Measurements from ENCODE around the gene ADAMTS15. TPM values are rescaled to one million over a fixed set of nuclear protein-coding genes. Genes with fewer than 3 reads are reported as not detected.

The ADAMTS15 gene
- total and polyA plus RNA-seq, 2 of the 4 experiments (the other 2 are of a cell fraction) = 3.0 to 5.0 TPM

- Histone ChIP-seq H4K8ac (ENCODE audit: low read depth in 2 of 2, low read length in 2 of 2) (no peak overlapping the region), H3K4me2 (ENCODE audit: low read depth, low read length) (no peak overlapping the region)
- no CpG with 5 or more reads among the region's 1 CpG for WGBS, 2 experiments (ENCODE audit: extremely low coverage in 2 of 2, insufficient read length in 1 of 2)
Measured at GRCh38 chr11:130504317-130504716, 55.9 kb downstream of the ADAMTS15 start.

More at GRCh38 chr11:130504317-130504716, 55.9 kb downstream of the ADAMTS15 start:
- H3K79me1 ChIP-seq (ENCODE audit: low read depth in 1 of 2, low read length in 2 of 2) = no peaks in the 10 kb centered on the region
- no peak overlapping the region for H3K9ac ChIP-seq (ENCODE audit: low read depth, low read length)
- H3K14ac ChIP-seq (replicated peaks; ENCODE audit: low read depth, low read length) = no peak overlapping the region
- no peaks in the 10 kb centered on the region for H4K20me1 ChIP-seq (ENCODE audit: insufficient read depth, low read length)
- H4K5ac ChIP-seq (ENCODE audit: low read depth, low read length) = no peak overlapping the region
- no TSS peak for BruUV-seq (replicated peaks)
- H3K4me1 ChIP-seq (ENCODE audit: control insufficient read depth, insufficient read depth, low read length) = peaks cover 7% of the 10 kb centered on the region
- no peak overlapping the region for H2BK20ac ChIP-seq (ENCODE audit: low read depth, low read length)
- no peak overlapping the region for H3K27ac ChIP-seq (ENCODE audit: insufficient read depth, low read length)
- H2AFZ ChIP-seq (replicated peaks; ENCODE audit: low read length, poor library complexity) = no peak overlapping the region
- H3K4ac ChIP-seq (ENCODE audit: low read depth, low read length) = no peak overlapping the region
- in situ Hi-C loops (cut with MboI; ENCODE audit: low sequenced_read_pairs) = no loop called here
- CTCF ChIA-PET = no interaction called here
- no peak for ATAC-seq (ENCODE audit: low read depth)
- no peak for DNase-seq
- H2BK5ac ChIP-seq (ENCODE audit: low read depth, low read length, poor library complexity, severe bottlenecking) = no peak overlapping the region
- H3K56ac ChIP-seq (ENCODE audit: extremely low read depth, insufficient read depth, low read length) = no peak overlapping the region
- POLR2A ChIA-PET (ENCODE audit: unreplicated experiment) = no interaction called here
- no peak overlapping the region for H4K91ac ChIP-seq (ENCODE audit: insufficient read depth, low read depth, low read length)
- no peak overlapping the region for H2BK120ac ChIP-seq (ENCODE audit: low read depth, low read length)
- peaks cover 7% of the 10 kb centered on the region for H3K9me3 ChIP-seq (ENCODE audit: control insufficient read depth, insufficient read depth, low read length)
- intact Hi-C loops (cut with micrococcal nuclease) = no loop called here
- H3K23ac ChIP-seq (ENCODE audit: low read depth, low read length) = no peak overlapping the region
- H2AK5ac ChIP-seq (ENCODE audit: low read depth, low read length) = no peak overlapping the region
- no peaks in the 10 kb centered on the region for H3K36me3 ChIP-seq (ENCODE audit: control insufficient read depth, insufficient read depth, low read length)
- H3K27me3 ChIP-seq (ENCODE audit: control insufficient read depth, insufficient read depth, low read length) = no peaks in the 10 kb centered on the region
- no peak overlapping the region for H3K4me3 ChIP-seq (ENCODE audit: insufficient read depth, low read depth, low read length)
- no peak overlapping the region for H2BK15ac ChIP-seq (ENCODE audit: low read depth, low read length)
- H2AK9ac ChIP-seq (replicated peaks; ENCODE audit: low read depth, low read length, poor library complexity) = no peak overlapping the region
- dilution Hi-C loops (cut with HindIII; ENCODE audit: low sequenced_read_pairs, unreplicated experiment) = no loop called here
- no peak overlapping the region for H3K18ac ChIP-seq (ENCODE audit: low read depth, low read length)
- H3K9me1 ChIP-seq (ENCODE audit: insufficient read depth, low read length) = 0 out of 2 replicates have a peak, but pooled peaks cover 3% of the 10 kb centered on the region
- TF ChIP-seq NFE2L2 (IDR thresholded peaks at IDR 0.05; ENCODE audit: low read depth, low read length) = no peak

Data from IMR-90 (cell line).